NK-92 treated with Interleukin-12 subunit alpha and Interleukin-12 subunit beta, amount 100 ng/mL, for 24 hours (cell line): Measurements from ENCODE around the gene THEM4.
"Not testable (repeated sequence)": the region's sequence is repeated elsewhere in the genome, so short reads cannot be mapped to it uniquely, and the experiment has no call there.

Experiments used
- DNase-seq: peaks from one replicate; lab custom pipeline; 2025; lab: John Stamatoyannopoulos, UW

THEM4 gene

GRCh38 chr1:151893176-151893924 lies 16.0 kb downstream of the THEM4 start:
- no peak for DNase-seq

GRCh38 chr1:151892190-151892589 lies 17.1 kb downstream of the THEM4 start:
- no peak for DNase-seq

DNA sequence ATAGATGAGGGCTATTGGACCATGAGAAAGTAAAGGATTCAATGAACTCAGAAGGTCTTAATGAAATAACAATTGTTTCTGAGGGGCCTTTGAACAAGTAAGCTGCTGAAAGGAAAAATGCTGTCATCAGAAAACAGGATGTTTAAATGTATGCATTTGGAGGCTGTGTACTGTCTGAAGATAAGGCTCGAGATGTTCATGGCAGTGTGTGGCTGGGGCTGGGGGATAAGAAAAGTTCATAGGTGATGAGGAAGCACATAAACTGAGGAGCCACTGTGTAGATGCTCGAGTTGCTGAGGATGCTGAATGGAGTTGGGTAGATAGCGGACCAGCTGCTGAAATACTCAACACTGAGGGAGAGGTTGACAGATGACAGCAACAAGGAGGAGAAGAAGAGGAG lies 17.8 kb downstream of the THEM4 start:
- DNase-seq = no peak

DNA sequence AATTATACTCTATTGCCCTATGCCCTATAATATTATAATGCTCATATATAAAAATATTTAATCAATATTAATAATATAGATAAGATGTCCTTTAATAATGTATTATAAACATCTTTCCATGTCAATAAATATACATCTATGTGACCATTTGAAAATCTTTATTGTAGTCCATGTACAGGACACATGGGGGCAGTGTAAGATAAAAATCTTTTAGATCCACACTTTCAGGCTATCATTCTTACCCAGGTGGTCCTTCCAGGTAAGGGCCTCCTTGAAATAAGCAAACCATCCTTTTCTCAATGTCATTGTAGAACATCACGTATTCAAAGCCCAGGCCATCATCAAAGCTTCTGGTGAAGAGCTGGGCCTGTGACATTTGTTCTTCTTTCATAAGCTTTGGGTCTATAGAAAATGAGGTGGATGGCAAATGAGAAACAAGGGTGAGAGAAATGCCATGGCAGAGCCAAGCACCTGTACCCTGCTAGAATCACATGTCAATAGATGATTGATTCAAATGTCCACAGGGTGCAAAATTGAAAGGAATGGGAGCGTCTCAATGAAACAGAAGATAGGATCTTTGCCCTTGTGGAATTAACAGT lies 20.2 kb downstream of the THEM4 start:
- no peak for DNase-seq

GRCh38 chr1:151887028-151887427 lies 22.3 kb downstream of the THEM4 start:
- no peak for DNase-seq

- DNase-seq = no peak
These were observed 23.8 kb downstream of the THEM4 start for GRCh38 chr1:151885479-151885878.

DNA sequence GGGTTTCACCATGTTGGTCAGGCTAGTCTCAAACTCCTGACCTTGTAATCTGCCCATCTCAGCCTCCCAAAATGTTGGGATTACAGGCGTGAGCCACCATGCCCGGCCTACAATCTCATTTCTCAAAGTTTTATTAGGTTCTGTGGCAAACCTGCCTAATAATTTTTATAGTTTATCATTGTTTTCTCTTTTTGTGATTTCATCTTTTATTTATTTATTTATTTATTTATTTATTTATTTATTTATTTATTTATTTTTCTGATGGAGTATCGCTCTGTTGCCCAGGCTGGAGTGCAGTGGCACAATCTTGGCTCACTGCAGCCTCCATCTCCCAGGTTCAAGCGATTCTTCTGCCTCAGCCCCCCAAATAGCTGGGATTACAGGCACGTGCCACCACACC lies 24.4 kb downstream of the THEM4 start:
- not testable (repeated sequence) for DNase-seq

DNA sequence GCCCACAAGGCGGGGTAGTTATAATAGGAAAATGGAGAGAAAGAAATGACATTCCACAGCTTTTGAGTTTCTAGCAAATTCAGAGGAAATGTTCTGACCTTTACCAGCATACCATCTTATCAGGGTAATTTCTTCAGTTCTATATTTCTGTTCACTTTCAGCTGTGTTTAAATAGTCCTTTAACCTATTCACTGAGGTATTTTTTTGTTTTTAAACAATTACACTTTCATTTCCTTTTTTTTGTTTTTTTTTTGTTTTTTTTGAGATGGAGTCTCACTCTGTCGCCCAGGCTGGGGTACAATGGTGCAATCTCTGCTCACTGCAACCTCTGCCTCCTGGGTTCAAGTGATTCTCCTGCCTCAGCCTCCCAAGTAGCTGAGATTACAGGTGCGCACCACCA lies 24.9 kb downstream of the THEM4 start:
- DNase-seq = not testable (repeated sequence)

DNA sequence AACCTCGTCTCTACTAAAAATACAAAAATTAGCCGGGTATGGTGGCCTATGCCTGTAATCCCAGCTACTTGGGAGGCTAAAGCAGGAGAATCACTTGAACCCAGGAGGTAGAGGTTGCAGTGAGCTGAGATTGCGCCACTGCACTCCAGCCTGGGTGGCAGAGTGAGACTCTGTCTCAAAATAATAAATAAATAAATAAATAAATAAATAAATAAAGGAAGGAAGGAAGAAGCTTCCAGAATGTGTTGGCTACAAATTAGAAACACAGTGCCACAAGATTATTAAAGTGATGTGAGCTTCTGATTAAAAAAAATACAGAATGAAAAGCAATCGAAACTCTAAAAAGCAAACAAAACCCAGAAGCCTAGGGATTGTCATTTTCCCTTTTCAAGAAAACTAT lies 25.4 kb downstream of the THEM4 start:
- not testable (repeated sequence) for DNase-seq

GRCh38 chr1:151882918-151883317 lies 26.4 kb downstream of the THEM4 start:
- not testable (repeated sequence) for DNase-seq

DNA sequence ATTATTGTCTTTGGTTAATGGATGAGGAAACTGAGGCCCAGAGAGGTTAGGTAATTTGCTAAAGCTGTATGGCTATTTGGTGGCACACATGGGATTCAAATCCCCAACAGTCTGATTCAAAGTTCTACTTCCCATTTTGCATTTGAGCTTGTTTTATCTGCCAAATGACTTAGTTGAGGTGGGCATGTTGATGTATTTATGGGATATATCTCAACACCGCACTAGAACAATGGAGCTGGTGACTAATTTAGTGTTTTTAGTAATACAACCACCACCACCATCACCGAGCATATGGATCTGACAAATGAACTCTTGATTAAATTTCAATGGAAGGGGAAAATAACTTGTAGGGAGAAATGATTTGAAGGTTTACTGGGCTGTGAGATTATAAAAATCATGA lies 26.8 kb downstream of the THEM4 start:
- DNase-seq = no peak

DNA sequence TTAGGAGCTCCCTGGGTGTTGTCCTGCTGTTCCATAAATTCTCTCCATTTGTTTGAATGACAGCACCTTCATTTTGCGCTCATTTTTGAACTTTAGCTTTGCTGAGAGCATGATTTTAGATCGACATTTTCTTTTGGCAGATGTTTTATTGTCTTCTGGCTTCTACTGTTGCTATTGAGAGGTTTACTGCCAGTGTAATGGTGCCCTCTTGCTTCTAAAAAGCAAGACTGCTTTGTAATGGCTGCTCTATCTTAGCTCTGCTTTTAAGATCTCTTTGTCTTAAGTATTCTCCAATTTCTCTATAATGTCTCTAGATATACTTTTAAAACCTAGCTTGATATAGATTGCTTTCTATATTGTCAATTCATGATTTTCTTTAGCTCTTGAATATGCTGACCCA lies 27.8 kb downstream of the THEM4 start:
- no peak for DNase-seq

- DNase-seq = no peak
These were observed 33.8 kb downstream of the THEM4 start for GRCh38 chr1:151875419-151876097.

DNA sequence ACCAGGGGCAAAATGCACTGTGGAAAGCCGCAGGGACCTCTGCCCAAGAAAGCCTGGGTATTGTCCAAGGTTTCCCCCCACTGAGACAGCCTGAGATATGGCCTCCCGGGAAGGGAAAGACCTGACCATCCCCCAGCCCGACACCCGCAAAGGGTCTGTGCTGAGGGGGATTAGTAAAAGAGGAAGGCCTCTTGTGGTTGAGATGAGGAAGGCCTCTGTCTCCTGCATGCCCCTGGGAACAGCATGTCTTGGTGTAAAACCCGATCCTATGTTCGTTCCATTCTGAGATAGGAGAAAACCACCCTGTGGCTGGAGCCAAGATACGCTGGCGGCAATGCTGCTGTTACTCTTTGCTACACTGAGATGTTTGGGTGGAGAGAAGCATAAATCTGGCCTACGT lies 36.5 kb downstream of the THEM4 start:
- DNase-seq = not testable (repeated sequence)

GRCh38 chr1:151871284-151872030 lies 37.9 kb downstream of the THEM4 start:
- DNase-seq = no peak

- no peak for DNase-seq
These were observed 40.8 kb downstream of the THEM4 start for GRCh38 chr1:151868486-151868885.

DNA sequence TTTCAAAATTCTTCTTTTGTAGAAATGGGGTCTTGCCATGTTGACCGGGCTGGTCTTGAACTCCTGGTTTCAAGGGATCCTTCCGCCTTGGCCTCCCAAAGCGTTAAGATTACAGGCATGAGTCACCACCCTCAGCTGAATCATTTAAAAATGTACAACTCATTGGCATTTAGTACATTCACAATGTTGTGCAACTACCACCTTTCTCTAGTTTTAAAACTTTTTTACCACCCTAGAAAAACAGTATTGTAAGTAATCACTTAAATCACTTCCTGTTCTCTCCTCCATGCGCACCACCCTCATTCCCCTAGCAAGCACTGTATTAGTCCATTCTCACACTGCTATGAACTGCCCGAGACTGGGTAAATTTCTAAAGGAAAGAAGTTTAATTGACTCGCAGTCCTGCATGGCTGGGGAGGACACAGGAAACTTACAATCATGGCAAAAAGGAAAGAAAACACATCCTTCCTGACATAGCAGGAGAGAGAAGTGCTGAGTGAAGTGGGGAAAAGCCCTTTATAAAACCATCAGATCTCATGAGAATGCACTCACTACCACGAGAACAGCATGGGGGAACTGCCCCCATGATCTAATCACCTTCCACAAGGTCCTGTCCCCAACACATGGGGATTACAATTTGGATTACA lies 41.4 kb downstream of the THEM4 start:
- DNase-seq = no peak

DNA sequence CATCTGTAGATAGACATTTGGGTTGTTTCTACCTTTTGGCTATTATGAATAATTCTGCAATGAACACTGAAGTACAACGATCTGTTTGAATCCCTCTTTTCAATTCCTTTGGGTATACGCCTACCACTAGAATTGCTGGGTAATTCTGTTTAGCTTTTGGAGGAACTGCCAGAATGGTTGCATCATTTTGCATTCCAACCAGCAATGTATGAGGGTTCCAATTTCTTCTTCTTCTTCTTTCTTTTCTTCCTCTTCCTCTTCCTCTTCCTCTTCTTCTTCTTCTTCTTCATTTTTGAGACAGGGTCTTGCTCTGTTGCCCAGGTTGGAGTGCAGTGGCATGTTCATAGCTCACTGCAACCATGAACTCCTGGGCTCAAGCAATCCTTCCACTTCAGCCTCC lies 42.0 kb downstream of the THEM4 start:
- no peak for DNase-seq

GRCh38 chr1:151864411-151864810 lies 44.9 kb downstream of the THEM4 start:
- DNase-seq = no peak

GRCh38 chr1:151862604-151863003 lies 46.7 kb downstream of the THEM4 start:
- no peak for DNase-seq

GRCh38 chr1:151860504-151861187 lies 48.7 kb downstream of the THEM4 start:
- DNase-seq = no peak
